Measurements from ENCODE around the gene PRKCA.

DNA sequence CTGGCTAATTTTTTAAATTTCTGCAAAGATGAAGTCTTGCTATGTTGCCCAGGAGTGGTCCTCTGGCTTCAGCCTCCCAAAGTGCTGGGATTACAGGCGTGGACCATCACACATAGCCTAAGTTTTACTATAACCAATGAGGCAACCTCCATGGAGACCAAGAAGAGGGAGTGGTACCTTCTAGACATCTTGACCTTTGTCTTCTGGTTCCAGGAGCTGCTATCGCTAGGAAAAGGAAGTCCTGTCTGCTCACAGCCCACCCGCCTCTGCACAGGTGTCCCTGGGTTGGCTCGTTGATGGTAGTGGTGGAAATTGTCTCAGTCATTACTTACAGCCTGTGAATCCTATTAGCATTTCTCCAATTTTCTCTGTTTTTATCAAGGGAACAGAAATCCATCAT lies 169.7 kb downstream of the PRKCA start:
- TF ChIP-seq, protein P1, sequence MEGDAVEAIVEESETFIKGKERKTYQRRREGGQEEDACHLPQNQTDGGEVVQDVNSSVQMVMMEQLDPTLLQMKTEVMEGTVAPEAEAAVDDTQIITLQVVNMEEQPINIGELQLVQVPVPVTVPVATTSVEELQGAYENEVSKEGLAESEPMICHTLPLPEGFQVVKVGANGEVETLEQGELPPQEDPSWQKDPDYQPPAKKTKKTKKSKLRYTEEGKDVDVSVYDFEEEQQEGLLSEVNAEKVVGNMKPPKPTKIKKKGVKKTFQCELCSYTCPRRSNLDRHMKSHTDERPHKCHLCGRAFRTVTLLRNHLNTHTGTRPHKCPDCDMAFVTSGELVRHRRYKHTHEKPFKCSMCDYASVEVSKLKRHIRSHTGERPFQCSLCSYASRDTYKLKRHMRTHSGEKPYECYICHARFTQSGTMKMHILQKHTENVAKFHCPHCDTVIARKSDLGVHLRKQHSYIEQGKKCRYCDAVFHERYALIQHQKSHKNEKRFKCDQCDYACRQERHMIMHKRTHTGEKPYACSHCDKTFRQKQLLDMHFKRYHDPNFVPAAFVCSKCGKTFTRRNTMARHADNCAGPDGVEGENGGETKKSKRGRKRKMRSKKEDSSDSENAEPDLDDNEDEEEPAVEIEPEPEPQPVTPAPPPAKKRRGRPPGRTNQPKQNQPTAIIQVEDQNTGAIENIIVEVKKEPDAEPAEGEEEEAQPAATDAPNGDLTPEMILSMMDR (IDR thresholded peaks at IDR 0.05) = no peak
- TF ChIP-seq POLR2AphosphoS5 (IDR thresholded peaks at IDR 0.05) = no peak
- TF ChIP-seq POLR2A (IDR thresholded peaks at IDR 0.05) = no peak
